Effector CD8-positive, alpha-beta T cell (primary cell): ENCODE results near the gene RNU6-8.

ENCODE experiments used
- DNase-seq: peaks from one replicate; lab custom pipeline; 2025; lab: John Stamatoyannopoulos, UW
- total RNA-seq, 4 experiments: gene quantifications; one replicate each; lab custom pipeline; 2026; lab: John Stamatoyannopoulos, UW

Gene RNU6-8
- total RNA-seq = 0 to 2.6 (median 1.0) reads per million in 4 experiments

DNA sequence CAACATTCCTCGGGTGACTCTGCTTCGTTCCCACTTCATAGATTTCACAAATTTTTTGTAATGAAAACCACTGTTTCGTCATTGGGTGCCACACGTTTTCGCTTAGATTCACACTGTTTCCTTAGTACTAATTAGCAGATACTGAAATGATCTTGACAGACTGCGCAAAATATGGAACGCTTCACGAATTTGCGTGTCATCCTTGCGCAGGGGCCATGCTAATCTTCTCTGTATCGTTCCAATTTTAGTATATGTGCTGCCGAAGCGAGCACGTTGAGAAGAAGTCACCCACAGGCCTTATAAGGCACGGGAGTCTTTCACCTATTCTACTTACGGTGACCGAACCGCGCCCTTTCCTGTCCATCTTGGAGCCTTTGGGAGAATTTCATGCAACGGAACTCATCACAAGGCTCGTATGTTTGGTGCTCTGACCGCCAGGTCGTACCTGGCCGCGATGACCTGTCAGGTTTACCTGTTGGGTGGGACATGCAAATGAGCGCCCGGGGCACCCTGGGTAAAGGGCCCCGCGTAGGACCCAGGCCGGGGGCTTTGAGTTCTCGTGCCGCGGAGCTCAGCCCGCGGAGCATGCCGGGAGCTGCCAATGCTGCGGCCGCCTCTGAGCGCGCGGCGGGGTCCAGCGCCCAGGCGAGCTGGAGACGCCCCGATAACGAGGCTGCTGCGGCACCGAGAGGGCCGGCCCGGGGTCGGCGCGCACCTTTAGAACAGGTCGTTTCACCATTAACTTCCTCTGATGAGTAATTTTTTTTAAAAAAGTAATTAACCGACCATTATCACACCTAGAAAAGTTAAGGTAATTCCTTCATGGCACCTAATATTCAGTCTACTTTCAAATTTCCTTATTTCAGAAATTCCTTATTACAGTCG lies at the start of gene RNU6-8:
TSS of gene RNU6-8 (minus strand) at position 272 of the 885 bp plus-strand sequence.
- DNase-seq = peak; percentile 88

DNA sequence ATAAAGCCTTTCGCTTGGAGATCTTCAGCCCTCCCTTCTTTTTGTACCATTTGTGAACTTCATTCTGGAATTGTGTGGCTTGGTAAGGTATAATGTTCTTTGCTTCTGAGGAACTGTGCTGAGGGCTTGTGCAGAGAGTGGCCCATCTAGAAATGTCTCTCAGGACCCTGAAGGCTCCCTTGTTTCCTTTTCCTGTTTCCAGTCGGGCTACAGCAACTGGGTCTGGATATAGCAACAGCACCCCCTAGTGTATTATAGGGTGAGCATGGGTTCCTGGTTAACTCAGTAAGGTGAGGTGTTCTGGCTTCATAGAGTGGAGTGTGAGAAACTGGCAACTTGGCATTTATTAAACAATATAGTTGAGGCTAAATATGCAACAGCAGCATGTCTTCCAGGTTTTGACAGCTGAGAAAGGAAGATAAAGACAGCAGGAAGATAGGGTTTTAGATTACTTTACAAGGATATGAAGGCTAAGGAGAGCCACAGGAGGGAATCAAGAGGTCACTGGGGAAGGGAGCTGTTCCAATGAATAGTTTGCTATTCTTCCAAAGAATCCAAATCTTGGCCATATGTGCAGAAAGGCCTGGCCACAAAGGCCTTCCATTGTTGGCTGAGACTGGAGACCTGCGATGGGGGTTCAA lies 49.1 kb upstream of the RNU6-8 start:
- peak; percentile 7 for DNase-seq

DNA sequence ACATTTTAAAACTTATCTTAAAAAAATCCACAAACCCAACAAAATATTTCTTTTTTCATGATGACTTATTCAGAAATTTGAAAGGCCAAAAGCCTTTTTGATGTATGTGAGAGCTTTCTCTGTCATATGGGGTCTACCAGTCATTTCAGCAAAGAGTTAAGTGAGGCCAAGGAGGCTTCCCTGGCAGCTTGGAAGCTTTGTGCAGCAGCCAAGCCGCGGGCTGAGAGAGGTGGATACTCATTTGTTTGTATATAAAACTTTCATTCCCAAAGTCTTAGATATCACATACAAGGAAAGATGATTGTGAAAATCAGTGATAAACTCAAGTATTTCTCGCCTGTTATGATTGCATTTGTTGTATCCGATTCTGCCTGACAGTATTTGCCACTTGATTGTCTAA lies 48.5 kb upstream of the RNU6-8 start:
- DNase-seq = no peak

DNA sequence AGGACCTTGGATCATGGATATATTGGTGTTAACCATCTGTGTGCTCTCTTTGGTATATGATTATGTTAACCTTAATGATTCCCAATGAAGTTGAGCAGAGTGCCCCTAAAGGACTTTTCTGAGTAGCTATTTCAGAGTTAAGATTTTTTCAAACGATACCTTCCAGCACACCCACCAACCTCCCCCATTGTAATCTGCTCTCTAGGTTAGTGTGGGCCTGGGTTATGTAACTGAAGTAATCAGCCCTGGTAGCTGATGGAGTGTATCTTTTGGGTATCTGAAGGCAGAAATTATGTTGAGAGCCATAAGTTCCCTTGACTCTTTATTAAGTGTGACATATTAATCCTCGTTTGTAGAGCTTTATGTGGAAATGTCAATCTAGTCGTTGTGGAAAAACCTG lies 47.6 kb upstream of the RNU6-8 start:
- no peak for DNase-seq

DNA sequence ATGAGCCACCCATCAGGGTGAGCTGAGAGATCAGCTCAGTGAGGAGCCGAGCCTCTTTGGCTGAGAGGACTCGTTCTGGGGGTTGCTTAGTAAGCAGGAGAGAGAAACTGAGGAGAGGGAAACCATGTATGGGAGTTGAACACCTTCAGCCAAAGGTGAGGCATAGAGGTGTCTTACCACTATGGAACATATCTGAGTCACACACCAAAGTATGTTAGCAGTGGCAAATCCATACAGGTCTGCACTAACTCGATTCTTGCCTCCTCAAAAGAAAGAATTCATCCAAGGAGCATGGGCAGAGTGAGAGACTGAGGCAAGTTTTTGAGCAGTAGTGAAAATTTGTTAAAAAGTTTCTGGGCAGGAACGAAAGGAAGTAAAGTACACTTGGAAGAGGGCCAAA lies 46.7 kb upstream of the RNU6-8 start:
- DNase-seq = no peak

DNA sequence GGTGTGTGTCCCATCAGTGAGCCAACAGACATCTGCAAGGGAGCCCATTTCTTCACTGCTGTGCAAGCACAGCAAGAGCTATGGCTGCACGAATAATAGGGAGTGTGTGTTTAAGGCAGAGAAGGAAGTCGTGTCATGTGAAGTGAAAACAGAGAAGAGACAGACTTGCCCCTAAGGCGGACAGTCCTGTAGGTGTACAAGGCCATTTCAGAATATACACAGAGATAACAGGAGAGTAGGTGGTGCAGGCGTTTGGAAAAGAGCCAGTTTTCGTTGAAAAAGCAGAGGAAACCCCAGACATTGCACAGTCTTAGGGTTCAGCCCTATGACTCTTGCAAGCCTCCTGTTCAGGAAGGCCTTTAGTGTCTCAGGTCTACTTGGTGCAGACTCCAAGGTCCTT lies 46.3 kb upstream of the RNU6-8 start:
- DNase-seq = no peak

DNA sequence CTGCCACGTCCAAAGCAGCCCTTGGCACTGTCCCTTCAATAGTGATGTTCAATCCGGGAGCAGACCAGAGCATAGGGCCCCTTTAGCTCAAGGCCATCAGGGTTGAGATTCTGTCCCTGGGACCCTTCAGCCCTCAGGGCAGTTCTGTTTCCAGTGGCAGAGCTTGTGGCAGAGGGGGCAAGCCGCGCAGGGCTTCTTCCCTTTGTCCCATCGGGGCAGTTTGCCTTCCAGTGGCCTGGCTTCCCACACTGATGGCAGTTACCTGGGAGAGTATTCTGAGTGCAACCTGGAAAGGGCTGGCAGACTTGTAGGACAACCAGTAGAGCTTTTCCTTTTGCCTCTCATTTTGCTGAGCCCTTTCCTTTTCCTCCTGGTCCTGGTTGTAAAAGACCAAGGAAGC lies 43.7 kb upstream of the RNU6-8 start:
- no peak for DNase-seq

DNA sequence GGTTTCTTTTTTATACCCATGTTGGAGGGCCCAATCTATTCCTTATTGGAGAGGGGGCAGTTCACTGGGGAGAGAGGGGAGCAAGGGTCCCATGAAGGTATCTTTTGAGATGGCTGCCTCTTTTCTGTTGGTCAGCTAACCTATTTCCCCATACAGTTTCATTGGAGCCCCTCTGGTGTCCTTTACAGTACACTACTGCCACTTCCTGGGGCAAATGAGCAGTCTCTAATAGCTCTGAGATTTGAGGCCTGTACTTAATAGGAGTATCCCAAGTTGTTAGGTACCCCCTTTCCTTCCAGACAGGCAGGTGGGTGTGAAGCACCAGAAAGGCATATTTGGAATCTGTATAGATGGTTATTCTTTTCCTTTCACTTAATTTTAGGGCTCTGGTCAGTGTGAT lies 41.3 kb upstream of the RNU6-8 start:
- DNase-seq = no peak

DNA sequence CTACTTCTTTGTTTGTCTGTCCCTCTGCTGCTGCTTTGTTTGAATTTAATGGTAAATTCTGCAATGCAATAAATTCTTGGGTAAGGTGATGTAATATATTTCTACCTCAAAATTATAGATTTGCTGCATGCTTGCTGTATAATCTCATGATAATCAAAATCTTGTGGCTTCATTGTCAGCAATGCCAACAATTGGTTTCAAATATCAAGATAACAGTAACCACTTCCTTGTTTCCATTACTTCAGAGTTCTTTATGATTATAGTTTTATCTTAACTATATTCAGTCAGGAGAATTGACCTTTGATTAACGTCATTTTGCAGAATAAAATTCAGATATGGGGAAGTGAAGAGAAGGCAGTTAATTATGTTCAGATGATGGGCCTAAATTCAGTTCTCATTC lies 30.2 kb upstream of the RNU6-8 start:
- DNase-seq = no peak

DNA sequence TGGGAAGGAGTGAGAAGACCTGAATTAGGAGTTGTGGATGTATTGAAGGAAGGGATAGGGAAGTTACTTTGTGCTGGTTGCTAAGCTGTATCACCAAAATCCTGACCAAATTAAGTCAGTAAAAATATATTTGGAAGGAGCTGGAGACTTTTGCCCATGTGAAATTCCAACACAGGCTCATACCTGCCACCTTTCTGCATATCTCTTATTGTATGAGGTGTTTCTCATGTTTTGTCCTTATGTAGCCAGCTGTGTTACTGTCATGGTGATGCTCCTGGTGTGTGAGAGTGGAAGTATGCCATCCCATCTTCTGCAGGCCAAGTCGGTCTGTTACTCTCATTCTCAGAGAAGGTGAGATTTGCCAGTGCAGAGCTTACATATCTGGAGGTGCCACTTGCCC lies 29.4 kb upstream of the RNU6-8 start:
- DNase-seq = no peak

DNA sequence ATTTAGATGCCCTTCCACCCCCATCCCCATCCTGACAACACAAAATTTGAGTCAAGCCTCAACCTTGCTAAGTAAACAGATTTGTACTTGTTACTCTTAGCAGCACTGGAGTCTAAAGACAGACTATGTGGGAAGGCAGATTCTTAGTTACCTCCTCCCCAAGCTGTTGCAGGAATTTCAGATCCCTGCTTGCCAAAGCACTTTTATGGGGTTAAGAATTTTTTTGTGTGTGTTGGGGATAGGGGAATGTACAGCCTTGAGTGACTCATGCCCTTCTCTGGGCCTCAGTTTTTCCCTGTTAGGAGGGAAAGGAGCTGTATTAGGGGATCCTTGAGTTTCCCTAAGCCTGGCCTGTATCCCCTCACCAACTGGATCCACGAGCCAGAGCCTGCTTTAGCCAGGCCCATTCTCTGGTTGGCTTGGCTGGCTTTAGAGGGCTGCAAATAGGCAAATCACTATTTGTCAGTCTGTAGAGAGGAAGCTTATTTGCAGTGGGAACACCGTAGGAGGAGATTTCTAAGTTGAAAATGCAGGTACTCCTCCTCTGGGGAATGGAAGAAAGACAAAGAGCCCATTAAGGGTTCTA lies 27.7 kb upstream of the RNU6-8 start:
- no peak for DNase-seq

DNA sequence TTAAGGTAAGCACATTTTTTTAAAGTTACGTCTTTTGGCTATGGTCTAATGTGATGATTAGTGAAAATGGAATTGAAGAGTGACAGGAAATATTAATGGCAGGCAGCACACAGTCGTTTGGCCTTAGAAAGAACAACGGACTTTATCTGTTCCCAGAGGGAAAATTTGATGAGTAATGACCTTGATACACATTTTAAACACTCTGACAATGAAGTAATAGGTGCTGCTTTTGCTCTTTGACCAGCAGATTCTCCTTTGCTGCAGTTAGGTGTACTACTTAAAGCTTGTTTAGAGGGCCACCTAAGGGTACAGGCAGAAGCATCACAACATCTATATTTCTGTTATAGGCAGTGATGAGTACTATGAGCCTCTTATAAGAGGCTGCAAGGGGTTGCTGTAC lies 27.1 kb upstream of the RNU6-8 start:
- DNase-seq = no peak

DNA sequence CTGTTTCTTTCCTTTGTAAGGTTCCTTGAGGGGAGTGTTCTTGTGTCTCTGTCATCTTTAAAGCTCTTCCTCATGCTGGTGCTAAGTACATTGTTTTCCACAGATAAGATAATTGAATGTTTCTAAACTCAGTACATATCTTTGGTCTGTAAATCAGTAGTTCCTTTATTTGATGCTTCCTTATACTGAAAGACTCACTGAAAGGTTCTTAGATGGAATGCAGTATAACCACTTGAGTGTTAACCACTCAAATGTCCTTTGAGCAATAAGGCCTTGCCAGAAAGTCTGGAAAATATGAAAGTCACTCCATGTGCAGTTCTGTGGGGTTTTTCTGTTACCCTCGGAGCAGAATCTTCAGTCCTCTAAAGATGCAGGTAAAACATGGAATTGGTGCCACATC lies 23.0 kb upstream of the RNU6-8 start:
- DNase-seq = no peak

DNA sequence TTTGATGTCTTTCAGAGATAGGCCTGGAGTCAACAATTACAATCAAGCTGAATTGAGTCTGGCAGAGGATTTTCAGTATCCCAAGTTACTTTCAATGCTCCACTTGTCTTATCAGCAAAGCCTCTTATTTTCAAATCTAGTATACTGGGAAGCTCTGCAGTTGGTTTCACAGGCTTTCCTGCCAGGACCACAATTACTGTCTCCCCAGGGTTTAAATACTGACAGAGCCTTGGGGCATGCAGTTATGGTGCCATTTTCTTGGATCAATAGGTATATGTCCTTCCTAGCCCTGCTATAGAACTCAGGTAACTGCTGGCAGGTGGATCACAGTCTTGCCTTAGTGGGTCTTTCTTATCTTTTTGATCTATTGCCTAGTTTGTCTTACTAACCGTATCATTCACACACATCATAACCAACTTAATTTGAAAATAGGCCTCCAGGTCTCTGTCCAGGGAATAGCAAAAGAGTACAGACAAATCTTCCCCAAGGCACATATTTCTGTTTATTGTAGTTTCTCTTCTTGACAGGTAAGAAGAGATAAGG lies 22.4 kb upstream of the RNU6-8 start:
- no peak for DNase-seq

DNA sequence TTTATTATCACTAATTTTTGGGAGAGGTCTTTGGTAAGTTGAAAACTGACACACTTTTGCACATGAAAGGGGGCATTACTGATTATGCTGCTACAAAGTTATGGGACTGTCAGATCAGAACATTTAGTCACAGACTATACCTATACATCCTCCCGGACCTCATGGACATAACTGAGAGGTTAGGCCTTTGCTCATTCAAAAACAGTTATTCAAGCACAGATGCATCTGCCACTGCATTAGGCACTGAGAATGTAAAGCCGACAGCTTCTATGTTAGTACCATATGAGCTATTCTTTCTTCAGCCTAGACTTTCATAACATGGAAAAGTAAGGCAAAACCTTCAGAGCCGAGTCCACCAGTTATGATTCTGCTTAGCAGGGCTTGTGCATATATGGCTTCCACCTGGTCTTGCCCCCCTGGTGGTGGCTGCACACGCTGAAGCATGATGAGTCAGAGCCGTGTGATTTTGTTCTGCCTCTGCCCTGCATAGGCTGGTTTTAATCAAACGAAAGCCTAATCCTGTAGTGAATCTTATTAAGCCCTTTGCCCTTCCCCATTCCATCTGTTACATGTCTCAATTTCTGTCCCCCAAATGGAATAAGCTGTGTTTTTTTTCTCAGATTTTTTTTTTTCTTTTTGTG lies 21.8 kb upstream of the RNU6-8 start:
- DNase-seq = no peak

DNA sequence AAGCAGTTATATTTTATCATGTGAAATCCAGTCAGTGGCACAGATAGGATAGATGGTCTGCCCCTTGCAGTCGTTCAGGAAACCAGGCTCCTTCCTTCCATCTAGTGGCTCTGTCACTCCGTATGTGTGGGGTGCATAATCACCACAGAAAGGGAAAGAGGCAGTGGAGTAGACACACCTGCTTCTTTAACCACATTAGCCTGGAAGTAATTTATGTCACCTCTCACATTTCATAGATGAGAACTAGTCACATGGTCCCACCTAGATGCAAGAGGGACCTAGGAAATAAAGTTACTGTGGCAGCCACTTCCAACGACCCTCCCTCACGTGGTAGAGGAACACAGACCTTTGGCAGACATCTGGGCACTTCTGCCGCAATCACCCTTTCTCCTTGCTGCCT lies 14.2 kb upstream of the RNU6-8 start:
- DNase-seq = no peak

DNA sequence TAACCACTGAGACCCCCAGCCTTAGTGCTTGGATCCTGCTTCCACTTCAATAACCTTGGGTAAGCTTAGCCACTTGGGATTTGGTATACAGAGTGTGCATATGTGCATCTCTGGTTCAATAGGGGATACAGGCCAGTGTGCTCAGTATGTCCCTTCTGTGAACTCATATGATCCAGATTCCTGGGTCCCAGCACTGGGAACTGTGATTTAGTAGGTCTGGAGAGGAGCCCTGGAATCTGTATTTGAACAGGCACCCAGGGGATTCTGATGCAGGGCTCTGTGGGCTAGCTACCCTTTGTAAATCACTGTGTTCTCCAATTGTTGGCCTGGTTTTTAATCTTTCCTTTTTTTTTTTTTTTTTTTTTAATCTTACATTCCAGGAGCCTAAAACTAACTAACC lies 9.8 kb upstream of the RNU6-8 start:
- no peak for DNase-seq

DNA sequence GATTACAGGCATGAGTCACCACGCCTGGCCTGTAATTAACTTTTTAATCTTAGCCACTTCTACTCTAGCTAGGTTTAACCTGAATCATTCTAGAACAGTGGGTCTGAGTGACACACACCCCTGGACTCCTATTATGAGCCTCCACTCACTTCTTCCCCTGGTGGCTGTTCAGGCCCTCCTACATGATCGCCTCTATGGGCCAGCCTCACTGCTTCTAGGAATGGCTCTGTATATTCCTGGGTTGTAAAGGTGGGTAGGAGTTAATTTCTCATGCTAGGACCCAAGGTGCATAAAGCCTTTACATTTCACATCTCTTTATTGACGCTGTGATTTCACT lies 8.0 kb upstream of the RNU6-8 start:
- no peak for DNase-seq

DNA sequence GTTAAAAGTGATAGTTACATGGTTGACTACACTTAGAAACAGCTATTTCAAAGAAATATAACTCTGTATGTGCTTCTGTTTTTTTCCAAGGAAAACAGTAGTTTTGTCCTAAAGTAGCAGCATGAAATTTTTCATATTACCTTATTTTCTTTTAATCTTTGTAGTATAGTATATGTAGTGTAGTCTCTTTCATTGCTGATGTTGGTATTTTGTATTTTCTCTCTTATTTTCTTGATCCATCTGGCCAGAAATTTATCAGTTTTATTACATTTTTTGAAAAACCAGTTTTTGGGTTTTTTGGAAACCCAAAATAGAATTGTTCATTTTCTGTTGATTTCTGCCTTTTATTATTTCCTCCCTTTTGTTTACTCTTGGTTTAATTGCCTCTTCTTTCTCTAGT lies 6.4 kb upstream of the RNU6-8 start:
- no peak for DNase-seq

DNA sequence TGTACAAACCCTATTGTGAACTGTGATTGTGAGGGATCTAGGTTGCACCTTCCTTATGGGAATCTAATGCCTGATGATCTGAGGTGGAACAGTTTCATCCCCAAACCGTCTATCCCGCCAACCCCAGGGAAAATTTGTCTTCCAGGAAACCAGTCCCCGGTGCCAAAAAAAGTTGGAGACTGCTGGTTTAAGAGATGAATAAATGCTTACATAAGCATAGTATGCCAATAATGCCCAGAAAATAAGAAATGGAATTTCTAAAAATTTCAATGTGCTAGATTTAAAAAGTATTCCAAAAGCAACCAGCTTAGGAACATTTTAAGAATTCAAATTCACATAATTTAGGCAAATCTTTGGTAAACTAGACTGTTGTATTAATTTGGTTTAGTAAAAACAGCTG lies 5.4 kb upstream of the RNU6-8 start:
- no peak for DNase-seq

DNA sequence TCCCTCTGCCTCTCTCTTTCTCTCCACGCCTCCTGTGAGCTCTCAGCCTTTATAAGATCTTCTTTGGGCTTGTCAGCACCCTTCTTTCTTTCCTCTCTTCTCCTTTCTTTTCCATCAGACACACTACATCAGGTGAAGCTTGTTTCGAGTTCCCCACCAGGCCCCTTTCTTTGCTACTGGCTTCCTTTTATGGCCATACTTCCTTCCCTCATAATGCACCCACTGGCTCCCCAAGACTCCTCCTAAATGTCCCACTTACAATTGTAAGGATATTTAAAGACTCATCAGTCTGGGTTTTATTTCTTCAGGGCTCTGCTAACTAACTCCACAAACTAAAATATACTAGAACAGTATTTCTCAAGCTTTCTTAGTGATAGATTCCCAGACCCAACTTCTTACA lies 3.5 kb upstream of the RNU6-8 start:
- no peak for DNase-seq

DNA sequence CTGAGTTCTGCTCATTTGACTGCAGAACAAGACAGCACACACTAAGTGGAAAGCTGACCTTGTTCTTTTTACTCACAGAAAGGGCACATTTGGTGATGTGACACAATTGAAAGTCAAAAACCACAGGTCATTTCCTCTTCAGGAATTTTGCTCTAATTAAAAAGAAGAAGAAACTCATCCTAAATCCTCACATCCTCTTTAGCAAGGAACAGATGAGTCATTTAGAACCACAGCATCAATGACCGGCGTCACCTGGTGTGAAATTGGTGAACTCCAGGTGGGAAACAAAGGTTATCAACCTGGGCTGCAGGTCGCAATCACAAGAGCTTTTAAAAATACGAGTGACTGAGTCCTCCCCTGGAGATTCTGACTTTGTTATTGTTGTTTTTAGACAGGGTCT lies 2.9 kb upstream of the RNU6-8 start:
- no peak for DNase-seq

DNA sequence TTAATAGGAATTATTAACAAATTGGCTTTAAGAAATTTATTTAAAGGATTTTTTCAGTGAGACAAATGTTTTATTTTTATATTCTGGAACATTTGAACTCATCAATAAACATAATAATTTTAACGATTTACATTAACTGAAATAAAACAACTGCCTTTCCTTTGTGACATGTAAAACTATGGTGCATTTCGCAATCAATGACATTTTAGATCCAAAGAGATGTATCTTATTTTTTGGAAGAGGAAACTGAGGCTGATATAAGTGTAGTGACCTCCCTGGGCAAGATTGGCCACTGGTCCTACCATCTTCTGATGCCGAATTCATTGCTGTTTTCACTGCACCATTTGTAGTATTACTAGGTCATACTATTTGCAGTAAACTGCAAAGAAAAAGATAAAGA lies 2.5 kb upstream of the RNU6-8 start:
- no peak for DNase-seq
